ENCODE measurements around the gene NR2E1. TPM values are rescaled to one million over a fixed set of nuclear protein-coding genes. Genes with fewer than 3 reads are reported as not detected.

NR2E1 gene
- total and polyA plus RNA-seq, 12 donors: not detected

GRCh38 chr6:108228416-108228815, 62.6 kb downstream of the NR2E1 start:
- intact Hi-C loops (cut with DNase I): no loop called here
- 94 to 95% methylated on average over 8 of the region's 8 CpGs for WGBS, 2 donors
- no peak for ATAC-seq

GRCh38 chr6:108235127-108235526, 69.3 kb downstream of the NR2E1 start:
- WGBS, 2 donors: 82 to 89% methylated on average over 4 of the region's 4 CpGs
- no peak for ATAC-seq
- H3K27ac ChIP-seq: no peak overlapping the region
- peaks cover 0 to 35% (median under 1%) of the 10 kb centered on the region in 9 donors for H3K36me3 ChIP-seq
- no peaks in the 10 kb centered on the region for H3K9me3 ChIP-seq
- no peak for DNase-seq
- peaks cover 0 to 12% (median 4%) of the 10 kb centered on the region in 9 donors for H3K4me1 ChIP-seq
- H3K27me3 ChIP-seq: no peaks in the 10 kb centered on the region
- H3K4me3 ChIP-seq: no peak overlapping the region
- TF ChIP-seq CTCF (IDR thresholded peaks at IDR 0.05): no peak
- intact Hi-C loops (cut with DNase I): no loop called here

More at GRCh38 chr6:108228416-108228815, 62.6 kb downstream of the NR2E1 start:
- H3K4me3 ChIP-seq: no peak overlapping the region
- DNase-seq: no peak
- peaks cover 0 to 18% (median 0%) of the 10 kb centered on the region in 9 donors for H3K36me3 ChIP-seq
- no peaks in the 10 kb centered on the region for H3K27me3 ChIP-seq
- no peak for TF ChIP-seq CTCF (IDR thresholded peaks at IDR 0.05)
- no peak overlapping the region for H3K27ac ChIP-seq
- H3K9me3 ChIP-seq: no peaks in the 10 kb centered on the region
- H3K4me1 ChIP-seq: peaks cover 0 to 12% (median 4%) of the 10 kb centered on the region in 9 donors

GRCh38 chr6:108236791-108237190, 71.0 kb downstream of the NR2E1 start:
- peaks cover 0 to 42% (median 3%) of the 10 kb centered on the region in 9 donors for H3K36me3 ChIP-seq
- ATAC-seq (no peak), DNase-seq (no peak)
- no peaks in the 10 kb centered on the region for H3K9me3 ChIP-seq
- WGBS, 2 donors: 64 to 76% methylated on average over 2 of the region's 2 CpGs
- H3K4me3 ChIP-seq: no peak overlapping the region
- no peaks in the 10 kb centered on the region for H3K27me3 ChIP-seq
- H3K4me1 ChIP-seq: peaks cover 0 to 10% (median 4%) of the 10 kb centered on the region in 9 donors
- H3K27ac ChIP-seq: no peak overlapping the region
- TF ChIP-seq CTCF (IDR thresholded peaks at IDR 0.05): no peak
- intact Hi-C loops (cut with DNase I): no loop called here

GRCh38 chr6:108238322-108238721, 72.5 kb downstream of the NR2E1 start:
- DNase-seq (no peak), ATAC-seq (no peak)
- Histone ChIP-seq H3K36me3 (peaks cover 0 to 47% (median 3%) of the 10 kb centered on the region in 9 donors), H3K27me3 (no peaks in the 10 kb centered on the region), H3K4me1 (peaks cover 0 to 6% (median 0%) of the 10 kb centered on the region in 9 donors), H3K4me3 (no peak overlapping the region), H3K9me3 (peaks cover 0 to 12% (median 6%) of the 10 kb centered on the region in 11 donors), H3K27ac (no peak overlapping the region)
- intact Hi-C loops (cut with DNase I): no loop called here
- 97 to 98% methylated on average over 4 of the region's 4 CpGs for WGBS, 2 donors
- TF ChIP-seq CTCF (IDR thresholded peaks at IDR 0.05): no peak

Other genes with a start within 250 kb of the NR2E1 start
- 10 to 100 TPM; 42.4 to 68.3 (median 54.2) TPM for gene SEC63, start 207.8 kb upstream of the NR2E1 start, total RNA-seq
- gene SEC63, start 207.8 kb upstream of the NR2E1 start, polyA plus RNA-seq: 10 to 100 TPM; 22.5 to 27.4 TPM
- gene OSTM1, start 91.3 kb upstream of the NR2E1 start, total RNA-seq: 10 to 100 TPM; 34.5 to 57.9 (median 42.3) TPM
- 10 to 100 TPM; 17.3 to 19.5 TPM for gene OSTM1, start 91.3 kb upstream of the NR2E1 start, polyA plus RNA-seq
- gene SNX3, start 95.0 kb downstream of the NR2E1 start, total RNA-seq: 100 to 1,000 TPM; 215 to 269 (median 235) TPM
- gene SNX3, start 95.0 kb downstream of the NR2E1 start, polyA plus RNA-seq: 100 to 1,000 TPM; 108 to 238 TPM
- 10 to 100 TPM in 9 of 10 donors, 1 to 10 TPM in 1; 9.2 to 18.8 (median 14.0) TPM for gene AFG1L, start 129.0 kb downstream of the NR2E1 start, total RNA-seq
- gene AFG1L, start 129.0 kb downstream of the NR2E1 start, polyA plus RNA-seq: 1 to 10 TPM; 1.9 to 4.3 TPM

Measured in heart right ventricle (tissue), 16 donors.